ENCODE data around the gene TTC3. TPM values are rescaled to one million over a fixed set of nuclear protein-coding genes. Genes with fewer than 3 reads are reported as not detected.

Gene TTC3
- total and polyA plus RNA-seq, 2 of the 13 experiments (the other 11 are each of a cell fraction or from before 2014, with no cell fraction given) = 55.7 to 108 TPM

- TF ChIP-seq ZNF407 (CRISPR knock-in tag; IDR thresholded peaks at IDR 0.05; ENCODE audit: not compliant biosample characterization) (no peak), ESRRA (CRISPR knock-in tag; IDR thresholded peaks at IDR 0.05; ENCODE audit: low read depth) (no peak), ZBTB37 (CRISPR knock-in tag; IDR thresholded peaks at IDR 0.05) (no peak), CREB1 (IDR thresholded peaks at IDR 0.05) (no peak), CREB1 (CRISPR knock-in tag; IDR thresholded peaks at IDR 0.05) (no peak), LRRFIP1 (CRISPR knock-in tag; conservative IDR thresholded peaks at IDR 0.05) (no peak), ZNF746 (CRISPR knock-in tag; IDR thresholded peaks at IDR 0.05) (no peak)
These were observed 134.5 kb downstream of the TTC3 start (continued) for GRCh38 chr21:37207441-37208009.

All from HepG2 (cell line).